Activated naive CD8-positive, alpha-beta T cell treated with anti-CD3 and anti-CD28 coated beads for 36 hours (primary cell): ENCODE results near the gene SPEF2. TPM values are rescaled to one million over a fixed set of nuclear protein-coding genes. Genes with fewer than 3 reads are reported as not detected.
A peak's percentile ranks its signal among the peaks of the same experiment; 100 is the strongest.

Experiments used
- DNase-seq: peaks from one replicate; pipeline ENCODE4 v3.0.0; 2021
- H3K27ac Mint-ChIP-seq: one replicate; pipeline ENCODE4 v1.8.0; 2022; ENCODE audit warnings: mild to moderate bottlenecking, moderate library complexity, mixed read lengths
- H3K27me3 Mint-ChIP-seq: one replicate; pipeline ENCODE4 v1.8.0; 2022; ENCODE audit warnings: mild to moderate bottlenecking, mixed read lengths
- H3K36me3 Mint-ChIP-seq: one replicate; pipeline ENCODE4 v1.8.0; 2021; ENCODE audit warnings: mild to moderate bottlenecking, mixed read lengths
- H3K4me1 Mint-ChIP-seq: one replicate; pipeline ENCODE4 v1.8.0; 2021; ENCODE audit warnings: mixed read lengths
- H3K4me3 Mint-ChIP-seq: one replicate; pipeline ENCODE4 v1.8.0; 2022; ENCODE audit warnings: mild to moderate bottlenecking, moderate library complexity, mixed read lengths
- H3K9me3 Mint-ChIP-seq: one replicate; pipeline ENCODE4 v1.8.0; 2022; ENCODE audit warnings: mixed read lengths
- total RNA-seq, 2 experiments: library from RNA; stranded (reverse); gene quantifications; one replicate each; pipeline ENCODE4 v1.2.3, GENCODE V29; 2021

Gene SPEF2, protein sequence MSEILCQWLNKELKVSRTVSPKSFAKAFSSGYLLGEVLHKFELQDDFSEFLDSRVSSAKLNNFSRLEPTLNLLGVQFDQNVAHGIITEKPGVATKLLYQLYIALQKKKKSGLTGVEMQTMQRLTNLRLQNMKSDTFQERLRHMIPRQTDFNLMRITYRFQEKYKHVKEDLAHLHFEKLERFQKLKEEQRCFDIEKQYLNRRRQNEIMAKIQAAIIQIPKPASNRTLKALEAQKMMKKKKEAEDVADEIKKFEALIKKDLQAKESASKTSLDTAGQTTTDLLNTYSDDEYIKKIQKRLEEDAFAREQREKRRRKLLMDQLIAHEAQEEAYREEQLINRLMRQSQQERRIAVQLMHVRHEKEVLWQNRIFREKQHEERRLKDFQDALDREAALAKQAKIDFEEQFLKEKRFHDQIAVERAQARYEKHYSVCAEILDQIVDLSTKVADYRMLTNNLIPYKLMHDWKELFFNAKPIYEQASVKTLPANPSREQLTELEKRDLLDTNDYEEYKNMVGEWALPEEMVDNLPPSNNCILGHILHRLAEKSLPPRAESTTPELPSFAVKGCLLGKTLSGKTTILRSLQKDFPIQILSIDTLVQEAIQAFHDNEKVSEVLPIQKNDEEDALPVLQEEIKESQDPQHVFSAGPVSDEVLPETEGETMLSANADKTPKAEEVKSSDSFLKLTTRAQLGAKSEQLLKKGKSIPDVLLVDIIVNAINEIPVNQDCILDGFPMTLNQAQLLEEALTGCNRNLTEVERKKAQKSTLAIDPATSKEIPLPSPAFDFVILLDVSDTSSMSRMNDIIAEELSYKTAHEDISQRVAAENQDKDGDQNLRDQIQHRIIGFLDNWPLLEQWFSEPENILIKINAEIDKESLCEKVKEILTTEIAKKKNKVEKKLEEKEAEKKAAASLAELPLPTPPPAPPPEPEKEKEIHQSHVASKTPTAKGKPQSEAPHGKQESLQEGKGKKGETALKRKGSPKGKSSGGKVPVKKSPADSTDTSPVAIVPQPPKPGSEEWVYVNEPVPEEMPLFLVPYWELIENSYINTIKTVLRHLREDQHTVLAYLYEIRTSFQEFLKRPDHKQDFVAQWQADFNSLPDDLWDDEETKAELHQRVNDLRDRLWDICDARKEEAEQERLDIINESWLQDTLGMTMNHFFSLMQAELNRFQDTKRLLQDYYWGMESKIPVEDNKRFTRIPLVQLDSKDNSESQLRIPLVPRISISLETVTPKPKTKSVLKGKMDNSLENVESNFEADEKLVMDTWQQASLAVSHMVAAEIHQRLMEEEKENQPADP (N-terminal part only)
- 1 to 10 TPM; 6.0 to 6.1 TPM for total RNA-seq

DNA sequence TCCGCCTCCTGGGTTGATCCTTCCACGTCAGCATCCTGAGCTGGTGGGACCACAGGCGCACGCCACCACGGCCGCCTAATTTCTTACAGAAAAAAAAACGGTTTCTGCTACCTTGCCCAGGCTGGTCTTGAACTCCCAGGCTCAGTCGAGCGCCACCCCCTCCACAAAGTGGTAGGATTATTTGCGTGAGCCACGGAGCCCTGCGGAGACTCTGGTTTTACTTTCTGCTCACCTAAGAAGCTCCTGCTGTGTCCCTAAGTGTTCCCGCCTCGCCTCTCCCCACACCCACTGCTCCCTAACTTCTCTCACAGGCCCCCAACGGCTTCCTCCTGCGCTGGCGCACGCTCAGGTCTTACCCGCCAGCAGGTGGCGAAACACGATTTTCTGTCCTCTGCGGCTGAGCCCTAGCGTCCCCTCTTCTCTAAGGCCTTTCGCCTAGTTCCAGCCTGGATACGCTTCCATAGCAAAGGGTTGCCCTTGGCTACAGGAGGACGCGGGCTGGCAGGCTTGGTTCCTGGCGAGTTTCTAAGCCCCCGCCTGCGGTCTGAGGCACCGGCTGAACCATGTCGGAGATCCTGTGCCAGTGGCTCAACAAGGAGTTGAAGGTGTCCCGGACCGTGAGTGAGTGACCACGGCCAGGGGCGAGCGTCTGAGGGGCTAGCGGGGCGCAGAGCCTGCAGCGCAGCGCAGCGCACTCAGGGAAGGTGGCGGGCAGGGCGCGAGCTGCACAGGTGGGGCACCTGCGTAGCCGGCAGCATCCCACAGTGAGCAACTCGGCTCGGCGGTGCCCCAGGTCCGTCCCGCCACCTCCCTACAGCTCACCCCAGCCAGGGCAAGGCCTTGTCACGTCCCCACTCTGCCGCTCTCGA is at the start of gene SPEF2:
Gene SPEF2 (plus strand): TSS at position 429 of the 869 bp plus-strand sequence. CDS start 135 bp downstream, at position 564.
- H3K9me3 Mint-ChIP-seq: peaks cover 23% of the 10 kb centered on the region
- H3K4me1 Mint-ChIP-seq: peaks cover 21% of the 10 kb centered on the region
- H3K27ac Mint-ChIP-seq: peak within 1 kb of the TSS; percentile 86

DNA sequence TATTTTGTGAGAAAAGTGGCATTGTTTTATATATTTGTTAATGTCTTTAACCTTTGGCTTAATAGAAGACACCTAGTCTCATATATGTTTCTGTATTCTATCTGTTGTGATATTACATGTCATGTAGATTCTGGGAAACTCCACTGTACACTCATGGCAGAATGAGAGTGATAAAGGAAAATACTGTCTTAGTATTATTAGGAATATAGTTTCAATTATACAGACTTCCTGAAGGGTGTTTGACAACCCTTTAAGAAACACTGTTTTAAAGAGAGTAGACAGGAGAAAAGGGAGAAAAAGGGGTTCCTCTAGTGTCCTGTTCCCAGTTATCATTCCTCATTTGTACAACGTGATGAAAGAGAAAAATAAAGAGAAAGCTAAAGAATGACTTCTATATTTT is 42.1 kb upstream of the SPEF2 start:
- H3K27ac Mint-ChIP-seq: no peak overlapping the region
- DNase-seq: no peak
- no peaks in the 10 kb centered on the region for H3K4me1 Mint-ChIP-seq
- no peak overlapping the region for H3K4me3 Mint-ChIP-seq
- peaks cover 10% of the 10 kb centered on the region for H3K27me3 Mint-ChIP-seq
- no peaks in the 10 kb centered on the region for H3K36me3 Mint-ChIP-seq
- H3K9me3 Mint-ChIP-seq: no peaks in the 10 kb centered on the region

More for the DNA sequence above, at the start of gene SPEF2:
- peak; percentile 82 for DNase-seq
- H3K36me3 Mint-ChIP-seq: peaks cover 11% of the 10 kb centered on the region
- H3K4me3 Mint-ChIP-seq: peak within 1 kb of the TSS; percentile 83
- no peaks in the 10 kb centered on the region for H3K27me3 Mint-ChIP-seq

DNA sequence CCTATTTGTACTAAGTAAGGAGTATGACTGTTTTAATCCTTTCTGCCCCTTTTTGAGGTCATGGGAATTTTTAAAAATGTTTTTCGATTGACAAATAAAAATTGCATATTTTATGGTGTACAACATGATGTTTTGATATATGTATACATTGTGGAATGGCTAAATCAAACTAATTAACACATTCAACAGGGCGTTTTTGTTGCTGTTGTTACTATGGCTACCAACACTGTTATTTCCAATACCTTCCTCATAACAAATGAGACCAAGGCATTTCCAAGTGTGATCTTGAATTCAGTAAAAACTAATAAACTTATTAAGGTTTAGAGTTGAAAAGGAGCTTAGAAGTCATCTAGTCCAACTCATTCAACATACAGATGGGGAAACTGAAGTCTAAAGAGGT is 30.2 kb upstream of the SPEF2 start:
- no peak for DNase-seq
- H3K36me3 Mint-ChIP-seq: no peaks in the 10 kb centered on the region
- H3K27ac Mint-ChIP-seq: no peak overlapping the region
- no peaks in the 10 kb centered on the region for H3K9me3 Mint-ChIP-seq
- no peaks in the 10 kb centered on the region for H3K4me1 Mint-ChIP-seq
- H3K4me3 Mint-ChIP-seq: no peak overlapping the region
- H3K27me3 Mint-ChIP-seq: peaks cover 31% of the 10 kb centered on the region

GRCh38 chr5:35593338-35593737 is 24.3 kb upstream of the SPEF2 start:
- H3K27ac Mint-ChIP-seq: no peak overlapping the region

GRCh38 chr5:35598707-35599370 is 18.8 kb upstream of the SPEF2 start:
- Mint-ChIP-seq H3K27ac (no peak overlapping the region), H3K27me3 (peaks cover 13% of the 10 kb centered on the region), H3K36me3 (peaks cover 9% of the 10 kb centered on the region), H3K4me1 (no peaks in the 10 kb centered on the region), H3K9me3 (peaks cover 7% of the 10 kb centered on the region), H3K4me3 (no peak overlapping the region)
- DNase-seq: no peak

More at GRCh38 chr5:35593338-35593737, 24.3 kb upstream of the SPEF2 start:
- Mint-ChIP-seq H3K4me3 (no peak overlapping the region), H3K9me3 (peaks cover 1% of the 10 kb centered on the region), H3K36me3 (peaks cover 3% of the 10 kb centered on the region), H3K27me3 (peaks cover 28% of the 10 kb centered on the region), H3K4me1 (no peaks in the 10 kb centered on the region)
- no peak for DNase-seq

GRCh38 chr5:35600591-35600990 is 17.1 kb upstream of the SPEF2 start:
- Mint-ChIP-seq H3K9me3 (peaks cover 14% of the 10 kb centered on the region), H3K36me3 (peaks cover 9% of the 10 kb centered on the region), H3K4me1 (no peaks in the 10 kb centered on the region), H3K27me3 (peaks cover 13% of the 10 kb centered on the region), H3K27ac (no peak overlapping the region), H3K4me3 (no peak overlapping the region)
- no peak for DNase-seq

GRCh38 chr5:35608881-35609779 is 8.5 kb upstream of the SPEF2 start:
- H3K27me3 Mint-ChIP-seq: no peaks in the 10 kb centered on the region
- H3K4me1 Mint-ChIP-seq: no peaks in the 10 kb centered on the region
- peaks cover 12% of the 10 kb centered on the region for H3K9me3 Mint-ChIP-seq
- H3K36me3 Mint-ChIP-seq: peaks cover 1% of the 10 kb centered on the region
- H3K27ac Mint-ChIP-seq: no peak overlapping the region
- DNase-seq: no peak
- H3K4me3 Mint-ChIP-seq: no peak overlapping the region

- H3K9me3 Mint-ChIP-seq: peaks cover 23% of the 10 kb centered on the region
- peaks cover 19% of the 10 kb centered on the region for H3K4me1 Mint-ChIP-seq
- peak overlapping the region; percentile 83 for H3K4me3 Mint-ChIP-seq
- H3K36me3 Mint-ChIP-seq: peaks cover 12% of the 10 kb centered on the region
- no peaks in the 10 kb centered on the region for H3K27me3 Mint-ChIP-seq
- peak overlapping the region; percentile 86 for H3K27ac Mint-ChIP-seq
- DNase-seq: no peak
Observed at GRCh38 chr5:35617060-35617434, 616 bp upstream of the SPEF2 start.

DNA sequence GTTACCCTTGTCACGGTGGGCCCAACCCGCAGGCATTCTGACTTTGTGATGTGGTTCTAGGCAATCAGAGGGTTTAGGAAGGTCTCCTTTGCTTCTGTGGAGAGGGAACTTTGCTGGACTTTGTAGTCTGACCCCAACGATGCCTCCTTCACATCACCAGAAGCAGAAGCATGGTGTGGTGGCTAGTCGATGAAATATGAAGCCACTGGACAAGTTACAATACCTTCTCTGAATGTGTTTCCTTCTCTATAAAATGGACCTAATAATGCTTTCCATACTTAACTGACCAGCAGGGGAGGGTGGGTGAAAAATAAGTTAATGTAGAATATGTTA is 607 bp downstream of the SPEF2 start:
- DNase-seq: no peak
- peaks cover 23% of the 10 kb centered on the region for H3K9me3 Mint-ChIP-seq
- no peaks in the 10 kb centered on the region for H3K27me3 Mint-ChIP-seq
- peaks cover 13% of the 10 kb centered on the region for H3K36me3 Mint-ChIP-seq
- peak overlapping the region; percentile 55 for H3K27ac Mint-ChIP-seq
- H3K4me3 Mint-ChIP-seq: peak overlapping the region; percentile 83
- H3K4me1 Mint-ChIP-seq: peaks cover 26% of the 10 kb centered on the region

- Mint-ChIP-seq H3K36me3 (peaks cover 13% of the 10 kb centered on the region), H3K27me3 (no peaks in the 10 kb centered on the region), H3K4me3 (peak overlapping the region; percentile 83), H3K27ac (no peak overlapping the region), H3K4me1 (peaks cover 27% of the 10 kb centered on the region), H3K9me3 (peaks cover 19% of the 10 kb centered on the region)
- DNase-seq: no peak
Observed at GRCh38 chr5:35618781-35619180, 1.1 kb downstream of the SPEF2 start.

- Mint-ChIP-seq H3K27ac (no peak overlapping the region), H3K4me3 (no peak overlapping the region), H3K36me3 (peaks cover 2% of the 10 kb centered on the region), H3K9me3 (no peaks in the 10 kb centered on the region), H3K27me3 (no peaks in the 10 kb centered on the region), H3K4me1 (peaks cover 36% of the 10 kb centered on the region)
- DNase-seq: no peak
Observed at GRCh38 chr5:35622974-35623373, 5.3 kb downstream of the SPEF2 start.

- Mint-ChIP-seq H3K36me3 (peaks cover 9% of the 10 kb centered on the region), H3K4me3 (no peak overlapping the region), H3K4me1 (peaks cover 31% of the 10 kb centered on the region), H3K9me3 (no peaks in the 10 kb centered on the region), H3K27me3 (no peaks in the 10 kb centered on the region), H3K27ac (no peak overlapping the region)
- DNase-seq: no peak
Observed at GRCh38 chr5:35623991-35624390, 6.3 kb downstream of the SPEF2 start.

DNA sequence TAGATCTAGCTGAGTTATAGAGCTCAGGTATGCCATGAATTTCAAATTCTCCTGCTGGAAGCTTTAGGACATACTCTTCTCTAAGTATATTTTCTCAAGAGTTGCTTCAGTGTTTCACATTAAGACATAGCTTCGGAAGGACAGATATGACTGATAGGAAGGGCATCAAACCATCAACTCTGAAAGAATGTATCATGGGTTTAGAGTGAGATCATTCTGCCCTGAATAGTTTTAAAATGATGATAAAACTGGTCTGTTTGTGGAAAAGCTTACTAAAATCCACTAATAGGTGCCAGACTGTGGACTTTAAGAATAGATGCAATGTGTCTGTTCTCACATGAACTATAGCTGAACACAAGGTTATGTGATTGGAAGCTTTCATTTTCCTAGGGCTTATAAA is 8.4 kb downstream of the SPEF2 start:
- Mint-ChIP-seq H3K9me3 (no peaks in the 10 kb centered on the region), H3K4me1 (peaks cover 30% of the 10 kb centered on the region), H3K27ac (peak overlapping the region; percentile 4), H3K27me3 (no peaks in the 10 kb centered on the region), H3K4me3 (no peak overlapping the region), H3K36me3 (peaks cover 20% of the 10 kb centered on the region)
- DNase-seq: no peak
